Suprapubic skin (tissue), 4 donors: ENCODE results near the gene ROBO1.

Experiments used
- CTCF ChIP-seq, 2 donors: fragments of 200-600 bp in 1 of 2; fragments of 450-650 bp in 1 of 2; sonication (generic) in 1 of 2; IDR thresholded peaks; one replicate each; pipeline ENCODE4 v1.5.1; 2016 to 2019; ENCODE audit warnings: antibody characterized with exemption in 2 of 2, mild to moderate bottlenecking in 1 of 2, moderate library complexity in 1 of 2
- EP300 ChIP-seq: sonication (generic); formaldehyde crosslinking; IDR thresholded peaks from one replicate; pipeline ENCODE4 v1.6.1; 2017; ENCODE audit warnings: antibody characterized with exemption
- POLR2A ChIP-seq, 2 donors: fragments of 450-650 bp; IDR thresholded peaks; one replicate each; pipeline ENCODE4 v1.6.1; 2017; ENCODE audit warnings: antibody characterized with exemption in 2 of 2, mild to moderate bottlenecking in 2 of 2, moderate library complexity in 2 of 2
- POLR2AphosphoS5 ChIP-seq, 3 donors: sonication (generic); formaldehyde crosslinking; IDR thresholded peaks; one replicate each; pipeline ENCODE4 v1.6.1; 2017; ENCODE audit warnings: antibody characterized with exemption in 3 of 3

DNA sequence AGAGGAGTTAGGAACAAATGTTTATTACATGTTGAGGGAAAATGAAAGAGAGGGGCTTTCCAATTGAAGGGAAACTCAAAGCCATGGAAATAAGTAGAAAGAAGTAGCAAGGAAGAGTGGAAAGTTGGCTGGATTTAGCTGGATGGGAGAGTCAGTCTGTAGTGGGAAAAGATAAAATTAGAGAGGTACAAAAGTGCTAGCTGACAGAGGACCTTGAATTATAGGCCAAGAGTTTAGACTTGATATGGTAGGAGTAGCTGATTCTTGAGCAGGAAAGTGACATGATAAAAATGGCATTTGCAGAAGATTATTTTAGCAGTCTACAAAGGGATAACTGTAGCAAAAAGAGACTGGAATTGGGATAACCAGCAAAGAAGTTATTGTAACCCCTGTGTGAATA lies 425.8 kb downstream of the ROBO1 start:
- TF ChIP-seq CTCF (IDR thresholded peaks at IDR 0.05) = no peak
- no peak for TF ChIP-seq POLR2A (IDR thresholded peaks at IDR 0.05)
- TF ChIP-seq POLR2AphosphoS5 (IDR thresholded peaks at IDR 0.05) = no peak
- no peak for TF ChIP-seq EP300
